HG02678 (cell line): Measurements from ENCODE around the gene NCS1.

ENCODE experiments used
- ATAC-seq: cut with Tn5 transposase; IDR thresholded peaks from one replicate; pipeline ENCODE4 v1.9.1; 2021; ENCODE audit warnings: mild to moderate bottlenecking, moderate library complexity; ENCODE audit not compliant: unreplicated experiment

The NCS1 gene

DNA sequence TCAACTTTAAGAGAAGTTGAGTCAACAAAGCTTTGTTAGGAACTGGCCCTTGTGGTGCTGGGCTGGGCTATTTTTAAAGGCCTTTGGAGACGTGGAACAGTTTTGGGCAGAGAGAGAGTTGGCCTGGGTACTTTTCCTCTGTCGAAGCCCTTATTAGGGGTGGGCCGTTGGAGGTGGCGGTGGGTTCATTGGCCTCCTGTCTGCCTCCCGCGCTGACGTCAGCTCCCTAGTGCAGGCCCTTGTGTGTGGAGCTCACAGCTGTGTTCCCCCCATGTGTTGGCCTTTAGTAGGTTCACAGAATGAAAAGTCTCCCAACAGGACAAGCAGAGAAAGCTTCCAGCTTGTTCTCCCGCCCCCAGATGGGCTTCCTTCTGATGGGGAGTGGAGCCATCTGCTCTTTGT lies 2.7 kb downstream of the NCS1 start:
- no peak for ATAC-seq

DNA sequence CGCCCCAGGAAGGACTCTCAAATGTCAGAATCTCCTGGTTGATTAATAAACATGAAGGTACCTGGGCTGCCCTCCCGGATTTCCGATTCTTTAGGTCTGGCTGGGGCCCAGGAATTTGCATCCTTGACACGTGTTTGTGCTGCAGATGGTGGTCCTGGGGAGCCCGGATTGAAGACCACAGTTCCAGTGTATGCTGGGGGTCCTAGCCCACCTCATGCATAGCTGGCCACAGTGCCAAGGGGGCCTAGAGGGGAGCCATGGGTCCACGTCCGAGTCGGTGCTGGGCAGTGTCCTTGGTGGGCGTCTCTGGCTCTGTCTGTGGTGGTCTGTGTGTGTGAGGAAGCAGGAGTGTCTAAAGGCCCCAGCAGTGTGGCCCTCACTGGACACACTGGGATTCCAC lies 3.2 kb downstream of the NCS1 start:
- ATAC-seq, result no peak

GRCh38 chr9:130176760-130177159 lies 4.6 kb downstream of the NCS1 start:
- ATAC-seq, result no peak

DNA sequence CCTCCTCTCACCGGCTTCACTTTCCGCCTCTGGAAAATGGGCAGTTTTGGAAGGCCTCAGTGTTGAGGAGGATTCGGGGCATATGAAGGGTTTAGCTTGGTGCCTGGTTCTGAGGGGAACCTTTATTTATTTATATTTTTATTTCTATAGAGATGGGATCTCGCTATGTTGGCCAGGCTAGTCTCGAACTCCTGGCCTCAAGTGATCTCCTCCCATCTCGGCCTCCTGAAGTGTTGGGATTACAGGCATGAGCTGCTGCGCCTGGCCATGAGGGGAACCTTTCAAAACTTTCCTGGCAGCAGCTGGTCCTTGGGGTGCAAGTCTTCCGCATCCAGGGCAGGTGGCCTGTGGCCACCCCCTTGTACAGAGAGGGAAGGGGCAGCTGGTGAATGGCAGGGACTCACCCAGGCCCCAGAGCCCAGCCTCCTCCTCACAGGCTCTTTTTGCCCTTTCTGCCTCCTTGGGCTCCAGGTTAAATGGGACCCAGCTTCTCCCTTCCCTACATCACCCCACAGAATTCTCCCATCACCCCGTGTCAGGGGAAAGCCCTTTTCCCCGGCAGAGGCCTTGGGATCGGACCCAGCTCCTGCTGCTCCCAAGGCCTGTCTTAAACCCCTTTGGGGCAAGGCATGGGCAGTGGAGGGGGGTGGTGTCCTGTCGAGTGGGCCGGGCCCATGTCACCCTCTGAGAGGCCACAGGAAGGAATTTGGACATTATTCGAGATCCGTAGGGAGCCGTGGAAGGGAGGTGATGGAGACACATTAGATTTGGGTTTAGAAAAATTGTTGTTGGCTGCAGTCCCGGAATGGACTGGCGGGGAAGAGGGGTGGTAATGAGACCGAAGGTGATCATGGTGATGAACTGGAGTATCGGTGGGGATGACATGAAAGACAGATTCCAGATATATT lies 5.9 kb downstream of the NCS1 start:
- ATAC-seq, result no peak

DNA sequence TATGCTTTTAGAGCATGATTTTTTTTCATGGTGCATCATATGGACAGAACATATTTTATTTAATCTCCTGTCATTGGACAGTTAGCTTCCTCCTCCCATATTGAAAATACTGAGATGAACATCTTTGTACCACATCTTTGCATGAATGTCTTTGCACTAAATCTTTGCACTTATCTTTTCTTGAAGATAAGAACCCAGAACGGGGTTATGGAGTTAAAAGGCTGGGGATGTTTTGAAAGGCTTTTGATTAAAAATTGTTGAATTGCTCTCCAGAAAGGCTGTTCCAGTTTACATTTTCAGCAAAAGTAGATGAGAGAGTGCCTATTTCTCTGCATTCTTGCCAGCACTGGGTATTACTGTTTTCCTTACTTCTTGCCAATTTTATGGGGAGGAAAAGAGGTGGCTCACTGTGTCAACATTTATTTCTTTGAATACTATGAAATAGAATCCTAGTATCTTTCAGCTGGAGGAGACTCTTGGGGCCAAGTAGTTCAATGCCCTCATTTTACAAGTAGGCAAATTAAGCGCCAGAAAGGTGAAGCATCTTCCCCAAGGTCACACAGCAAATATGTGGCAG lies 7.2 kb downstream of the NCS1 start:
- no peak for ATAC-seq

DNA sequence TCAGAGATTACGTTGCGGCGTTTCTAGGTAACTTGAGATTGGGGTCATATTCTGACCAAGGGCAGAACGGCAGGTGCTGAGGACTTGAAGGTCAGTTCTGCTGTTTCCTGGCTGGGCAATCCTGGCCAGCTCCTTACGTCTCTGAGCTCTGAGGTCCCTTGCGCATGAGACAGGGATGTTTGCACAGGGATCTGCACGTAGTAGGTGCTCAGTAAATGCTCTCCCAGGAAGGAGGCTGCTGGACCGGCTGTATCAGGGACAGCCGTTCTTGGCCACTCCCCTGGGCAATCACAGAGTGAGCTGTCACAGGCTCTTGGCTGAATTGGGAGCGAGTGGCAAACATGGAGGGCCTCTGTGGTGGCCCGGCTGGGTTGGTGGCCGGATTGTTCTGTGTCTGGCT lies 8.3 kb downstream of the NCS1 start:
- ATAC-seq, result no peak

- ATAC-seq, result no peak
Observed at GRCh38 chr9:130181678-130182380, 9.6 kb downstream of the NCS1 start.

DNA sequence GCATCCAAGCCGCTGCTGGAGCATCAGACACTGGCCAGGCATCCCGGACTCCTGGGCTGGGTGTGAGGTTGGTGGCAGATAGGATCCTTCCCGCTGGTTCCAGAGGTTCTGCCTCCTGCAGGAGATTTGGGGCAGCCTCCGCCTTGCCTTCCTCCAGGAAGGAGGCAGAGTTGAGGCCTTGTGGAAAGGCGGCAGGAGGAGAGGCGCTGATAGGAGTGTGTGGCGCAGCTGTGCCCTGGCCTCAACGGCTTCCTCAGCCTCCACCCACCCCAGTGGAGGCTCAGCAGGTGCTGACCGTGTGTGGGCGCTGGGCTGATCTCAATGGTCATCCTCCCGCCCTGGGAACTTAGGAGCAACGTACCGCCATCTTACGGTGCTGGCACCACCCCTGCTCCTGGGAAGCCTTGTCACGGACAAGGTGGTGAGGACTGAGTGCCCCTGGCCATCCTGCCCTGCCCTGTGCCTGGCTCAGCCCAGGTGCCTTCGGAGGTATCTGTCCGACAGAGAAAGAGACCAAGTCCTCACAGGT lies 10.2 kb downstream of the NCS1 start:
- no peak for ATAC-seq

GRCh38 chr9:130183133-130183762 lies 11.0 kb downstream of the NCS1 start:
- ATAC-seq, result no peak

DNA sequence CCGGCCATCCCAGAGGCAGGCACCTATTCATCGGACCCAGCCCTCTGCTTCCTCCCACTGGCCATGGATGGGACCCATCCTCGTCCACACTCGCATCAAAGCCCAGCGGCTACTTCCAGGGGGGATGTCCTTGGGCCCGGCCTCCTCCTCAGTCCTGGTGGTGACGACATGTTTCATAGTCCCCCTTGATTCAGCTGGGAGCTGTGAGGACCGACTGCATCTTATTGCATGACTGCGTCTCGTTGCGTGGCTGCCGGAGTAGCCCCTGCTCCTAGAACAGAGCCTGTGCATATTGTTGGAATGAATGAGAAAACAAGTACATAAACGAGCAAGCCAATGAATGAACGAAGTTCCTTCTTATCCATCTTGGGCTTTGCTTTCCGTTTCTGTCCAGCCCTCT lies 12.8 kb downstream of the NCS1 start:
- ATAC-seq, result no peak

DNA sequence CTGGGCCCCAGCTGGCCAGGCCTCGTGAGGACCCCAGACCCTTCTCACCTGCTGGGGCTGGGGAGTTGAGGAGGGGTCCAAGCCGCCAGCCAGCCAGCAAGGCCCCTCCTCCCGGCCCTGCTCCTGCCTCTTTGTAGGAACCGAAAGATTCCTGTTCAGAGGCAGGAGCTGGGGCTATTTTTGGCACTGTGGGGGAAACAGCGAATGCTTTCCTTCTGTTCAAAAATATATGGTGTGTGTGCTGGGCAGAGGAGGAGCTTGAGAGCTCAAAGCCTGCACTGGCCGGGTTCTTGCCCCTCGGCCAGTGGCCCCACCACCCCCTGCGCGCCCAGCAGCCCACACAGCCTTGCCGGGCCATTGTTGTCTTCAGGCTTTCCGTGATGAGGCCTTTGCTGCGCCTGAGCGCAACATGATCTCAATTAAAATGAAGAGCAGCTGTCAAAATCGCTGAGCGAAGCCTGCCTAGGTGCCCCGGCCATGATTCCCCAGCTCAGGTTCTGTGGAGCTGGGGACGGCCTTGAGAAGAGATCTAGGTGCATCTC lies 13.4 kb downstream of the NCS1 start:
- no peak for ATAC-seq

DNA sequence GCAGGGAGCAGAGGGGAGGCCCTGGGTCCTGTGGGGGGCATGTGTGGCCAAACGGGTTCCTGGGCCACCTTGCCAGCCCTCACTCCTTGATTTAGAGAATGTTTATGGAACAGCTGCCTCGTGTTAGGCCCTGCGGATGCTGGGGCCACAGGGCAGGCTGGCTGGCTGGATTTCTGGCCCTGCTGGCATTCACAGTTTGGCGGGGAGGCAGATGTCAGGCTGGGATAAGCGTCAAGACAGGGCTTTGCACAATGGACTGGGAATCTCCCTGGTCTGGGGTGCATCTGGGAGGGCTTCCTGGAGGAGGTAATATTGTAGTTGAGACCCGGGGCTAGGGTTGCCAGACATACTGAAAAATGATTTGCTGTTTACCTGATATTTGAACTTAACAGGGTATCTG lies 13.8 kb downstream of the NCS1 start:
- no peak for ATAC-seq

GRCh38 chr9:130186839-130187522 lies 14.8 kb downstream of the NCS1 start:
- no peak for ATAC-seq

GRCh38 chr9:130187523-130187846 lies 15.3 kb downstream of the NCS1 start:
- no peak for ATAC-seq

GRCh38 chr9:130188860-130189481 lies 16.8 kb downstream of the NCS1 start:
- ATAC-seq, result no peak

DNA sequence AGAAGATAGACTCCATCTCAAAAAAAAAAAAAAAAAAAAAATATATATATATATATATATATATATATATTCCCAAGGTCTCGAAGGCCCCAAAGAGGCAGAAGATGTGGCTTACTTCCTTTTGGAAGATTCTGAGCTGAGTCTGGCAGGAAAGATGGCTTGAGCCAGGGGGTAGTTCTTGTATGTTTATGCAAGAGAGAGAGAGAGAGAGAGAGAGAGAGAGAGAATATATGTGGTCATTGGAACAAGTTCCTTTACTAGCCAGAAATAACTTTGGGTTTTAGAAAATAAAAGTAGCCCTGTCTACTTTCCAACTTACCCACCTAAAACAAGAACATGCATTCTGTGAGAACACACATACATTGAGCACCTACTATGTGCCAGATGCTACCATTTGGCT lies 17.6 kb downstream of the NCS1 start:
- no peak for ATAC-seq

DNA sequence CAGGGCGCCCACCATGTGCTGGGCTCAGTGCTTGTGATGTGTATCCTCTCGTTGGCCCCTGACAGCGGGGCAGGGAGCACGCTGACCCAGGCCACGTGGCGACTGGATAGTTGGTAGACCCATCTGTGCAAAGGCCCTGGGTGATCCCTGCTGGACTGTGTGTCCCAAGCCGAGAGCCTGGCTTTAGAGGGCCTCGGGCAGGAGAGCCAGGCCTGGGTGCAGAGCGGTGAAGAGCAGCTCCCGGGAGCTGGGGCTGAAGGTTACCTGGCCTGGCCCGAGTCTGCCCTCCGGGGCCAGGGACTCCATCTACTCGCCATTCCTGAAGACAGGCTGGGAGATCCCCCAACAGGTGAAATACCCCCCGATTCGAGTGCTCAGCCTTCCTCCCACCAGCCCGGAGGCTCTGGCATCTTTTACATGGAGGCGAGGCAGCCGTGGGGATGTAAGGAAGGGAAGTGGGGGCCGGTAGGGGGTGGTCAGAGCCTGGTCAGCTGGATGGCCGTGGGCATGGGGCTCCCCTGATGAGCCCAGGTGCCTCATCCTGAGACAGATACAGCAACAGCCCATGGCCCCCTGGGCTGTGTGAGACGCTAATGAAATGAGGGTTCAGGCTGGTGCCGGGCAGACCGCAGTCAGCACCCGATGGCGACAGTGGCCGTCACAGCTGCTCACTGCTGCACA lies 19.0 kb downstream of the NCS1 start:
- no peak for ATAC-seq

GRCh38 chr9:130191749-130192120 lies 19.5 kb downstream of the NCS1 start:
- no peak for ATAC-seq

DNA sequence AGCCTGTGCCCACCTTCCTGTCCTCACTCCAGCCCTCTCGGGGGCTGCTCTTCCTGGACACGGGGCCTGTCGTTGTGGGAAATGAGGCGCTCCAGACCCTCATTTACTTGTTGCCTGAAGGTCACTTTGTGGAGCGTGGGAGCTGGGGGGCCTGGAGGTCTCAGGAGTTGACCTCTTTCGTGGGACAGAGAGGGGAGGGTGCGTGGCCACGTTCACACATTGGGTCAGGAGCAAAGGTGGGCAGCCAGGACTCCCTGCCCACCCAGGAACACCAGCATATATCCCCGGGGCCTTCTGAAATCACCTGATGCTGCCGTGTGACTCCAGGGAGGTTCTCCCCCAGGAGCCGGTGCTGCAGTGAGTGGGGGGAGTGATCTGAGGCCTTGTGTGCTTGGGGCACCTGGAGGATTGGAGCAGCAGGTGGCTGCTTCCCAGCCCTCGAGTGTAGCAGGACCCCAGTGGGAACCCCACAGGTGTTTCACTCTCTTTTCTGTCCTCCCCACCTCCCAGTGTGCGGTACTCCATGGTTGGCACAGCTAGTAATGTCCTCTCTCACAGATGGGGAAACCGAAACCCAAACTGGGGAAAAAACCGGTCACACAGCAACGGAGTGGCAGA lies 20.3 kb downstream of the NCS1 start:
- ATAC-seq, result no peak
